Natural killer cell (primary cell): ENCODE results near the gene PDCD4. TPM values are rescaled to one million over a fixed set of nuclear protein-coding genes. Genes with fewer than 3 reads are reported as not detected.
A peak's percentile ranks its signal among the peaks of the same experiment; 100 is the strongest.

Experiments used
- ATAC-seq, 3 donors: fragments of 150-1000 bp in 2 of 3; fragments of 200-7000 bp in 1 of 3; cut with Tn5 transposase; 1 replicate in 1 of 3; 2 replicates in 2 of 3; pipeline ENCODE4 v1.10.0; 2021; ENCODE audit warnings: mild to moderate bottlenecking in 2 of 3, moderate library complexity in 2 of 3
- DNase-seq, 2 donors: peaks; one replicate each; pipeline versions ENCODE4 v3.0.0 to v3.0.0-alpha.2; 2013 to 2021; ENCODE audit warnings: mixed read lengths in 1 of 2
- H3K27ac ChIP-seq: one replicate; pipeline ENCODE4 v1.5.1; 2013; ENCODE audit warnings: mild to moderate bottlenecking, low read length
- H3K27me3 ChIP-seq: one replicate; pipeline ENCODE4 v1.6.1; 2013; ENCODE audit warnings: low read length; ENCODE audit not compliant: control insufficient read depth, insufficient read depth
- H3K36me3 ChIP-seq: one replicate; pipeline ENCODE4 v1.6.1; 2013; ENCODE audit warnings: low read length; ENCODE audit not compliant: control insufficient read depth, insufficient read depth
- H3K4me1 ChIP-seq: one replicate; pipeline ENCODE4 v1.6.1; 2013; ENCODE audit warnings: low read length; ENCODE audit not compliant: control insufficient read depth, insufficient read depth
- H3K4me3 ChIP-seq: one replicate; pipeline ENCODE4 v1.5.1; 2013; ENCODE audit warnings: low read length
- H3K9me3 ChIP-seq: one replicate; pipeline ENCODE4 v1.6.1; 2013; ENCODE audit warnings: low read length; ENCODE audit not compliant: control insufficient read depth, insufficient read depth
- H3K27ac Mint-ChIP-seq, 2 donors: one replicate each; pipeline ENCODE4 v1.8.0; 2022; ENCODE audit warnings: mild to moderate bottlenecking in 2 of 2, mixed read lengths in 2 of 2, moderate library complexity in 1 of 2
- H3K27me3 Mint-ChIP-seq, 2 donors: one replicate each; pipeline ENCODE4 v1.8.0; 2022; ENCODE audit warnings: low read depth in 2 of 2, mixed read lengths in 2 of 2
- H3K36me3 Mint-ChIP-seq: one replicate; pipeline ENCODE4 v1.8.0; 2022; ENCODE audit warnings: mixed read lengths
- H3K4me1 Mint-ChIP-seq, 2 donors: one replicate each; pipeline ENCODE4 v1.8.0; 2022; ENCODE audit warnings: mixed read lengths in 2 of 2
- H3K4me3 Mint-ChIP-seq: one replicate; pipeline ENCODE4 v1.8.0; 2022; ENCODE audit warnings: mild to moderate bottlenecking, moderate library complexity, mixed read lengths
- H3K9me3 Mint-ChIP-seq, 2 donors: one replicate each; pipeline ENCODE4 v1.8.0; 2022; ENCODE audit warnings: mixed read lengths in 2 of 2
- WGBS: methylation state at CpG from one replicate; pipeline ENCODE4 v1.1.7; 2013; ENCODE audit warnings: missing lambda C conversion rate; ENCODE audit not compliant: insufficient coverage; 5-methylcytosine and 5-hydroxymethylcytosine counted together
- intact Hi-C: fragments of 100-400 bp; cut with micrococcal nuclease; formaldehyde crosslinking; loops from one replicate; pipeline ENCODE4 v1.14.2; 2022
- total RNA-seq, 4 donors: library from RNA; stranded (reverse); fragments of 120-200 nt in 1 of 4; gene quantifications; one replicate each; pipeline versions ENCODE4 v1.2.3 to v1.2.4, GENCODE V29; 2013 to 2022
- TF ChIP-seq, protein P1 (sequence below): fragments of 200-600 bp; IDR thresholded peaks from one replicate; pipeline ENCODE4 v1.8.0; 2022; ENCODE audit warnings: antibody characterized with exemption

PDCD4 gene
- 100 to 1,000 TPM; 199 to 241 (median 222) TPM for total RNA-seq
- 331 TPM for total RNA-seq (2013)

DNA sequence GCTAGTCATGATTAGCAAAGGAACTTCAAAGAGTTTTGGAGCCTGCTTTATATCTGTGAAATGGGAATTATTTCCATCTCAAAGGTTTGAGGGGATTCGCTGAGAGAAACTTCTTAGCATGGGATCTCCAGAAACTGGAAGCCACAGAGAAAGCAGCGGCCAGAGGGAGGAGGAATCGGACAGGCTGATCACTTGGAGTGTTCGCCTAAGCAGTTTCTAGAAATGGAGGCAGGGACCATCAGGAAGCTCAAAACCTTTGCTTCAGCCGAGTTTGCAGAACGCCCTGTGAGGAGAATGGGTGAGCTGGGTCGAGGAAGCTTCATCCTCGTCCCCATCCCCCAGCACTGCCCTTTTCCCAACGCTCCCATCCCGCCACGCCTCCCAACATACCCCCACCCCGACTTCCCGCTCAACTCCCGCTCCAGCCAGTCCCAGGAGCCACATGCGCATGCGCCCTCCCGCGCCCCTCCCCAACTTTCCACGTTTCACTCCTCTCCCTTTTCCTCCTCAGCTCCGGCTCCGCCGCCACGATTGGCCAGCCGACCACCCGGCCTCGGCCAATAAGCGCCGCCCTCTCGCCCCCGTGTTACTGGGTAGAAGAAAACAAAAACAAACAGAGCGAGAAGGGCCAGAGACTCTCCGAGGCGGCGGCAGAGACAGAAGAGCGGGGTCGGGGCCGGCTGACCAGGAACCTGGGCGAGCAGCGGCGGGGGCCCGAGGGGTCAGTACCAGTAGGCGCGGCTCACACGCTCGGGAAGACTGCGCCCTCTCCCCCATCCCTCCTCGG lies at the start of gene PDCD4:
Gene PDCD4, plus strand, starts transcription at position 631 of the 787 bp plus-strand sequence. CDS start 4,100 bp downstream, outside the sequence.
- DNase-seq (peak; percentile 88 to 95), ATAC-seq (peak; percentile 74 to 85 (median 77))
- H3K4me3 Mint-ChIP-seq: peak within 1 kb of the TSS; percentile 97
- H3K36me3 ChIP-seq: peaks cover 7% of the 10 kb centered on the region
- peaks cover 52% of the 10 kb centered on the region for H3K4me1 ChIP-seq
- peaks cover 59 to 76% of the 10 kb centered on the region in 2 donors for H3K4me1 Mint-ChIP-seq
- TF ChIP-seq, protein P1, sequence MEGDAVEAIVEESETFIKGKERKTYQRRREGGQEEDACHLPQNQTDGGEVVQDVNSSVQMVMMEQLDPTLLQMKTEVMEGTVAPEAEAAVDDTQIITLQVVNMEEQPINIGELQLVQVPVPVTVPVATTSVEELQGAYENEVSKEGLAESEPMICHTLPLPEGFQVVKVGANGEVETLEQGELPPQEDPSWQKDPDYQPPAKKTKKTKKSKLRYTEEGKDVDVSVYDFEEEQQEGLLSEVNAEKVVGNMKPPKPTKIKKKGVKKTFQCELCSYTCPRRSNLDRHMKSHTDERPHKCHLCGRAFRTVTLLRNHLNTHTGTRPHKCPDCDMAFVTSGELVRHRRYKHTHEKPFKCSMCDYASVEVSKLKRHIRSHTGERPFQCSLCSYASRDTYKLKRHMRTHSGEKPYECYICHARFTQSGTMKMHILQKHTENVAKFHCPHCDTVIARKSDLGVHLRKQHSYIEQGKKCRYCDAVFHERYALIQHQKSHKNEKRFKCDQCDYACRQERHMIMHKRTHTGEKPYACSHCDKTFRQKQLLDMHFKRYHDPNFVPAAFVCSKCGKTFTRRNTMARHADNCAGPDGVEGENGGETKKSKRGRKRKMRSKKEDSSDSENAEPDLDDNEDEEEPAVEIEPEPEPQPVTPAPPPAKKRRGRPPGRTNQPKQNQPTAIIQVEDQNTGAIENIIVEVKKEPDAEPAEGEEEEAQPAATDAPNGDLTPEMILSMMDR: no peak
- H3K27ac Mint-ChIP-seq: peak within 1 kb of the TSS; percentile 96 to 98
- no peaks in the 10 kb centered on the region for H3K9me3 Mint-ChIP-seq
- H3K27me3 ChIP-seq: no peaks in the 10 kb centered on the region
- no peaks in the 10 kb centered on the region for H3K9me3 ChIP-seq
- under 1% methylated on average over 47 of the region's 47 CpGs for WGBS
- H3K4me3 ChIP-seq: peak within 1 kb of the TSS; percentile 95
- no peaks in the 10 kb centered on the region for H3K36me3 Mint-ChIP-seq
- intact Hi-C loops: loop anchor here (1.0 to 2.0 kb wide), 4 partner anchors 11 to 48 kb away; partner anchors contain the start of genes BBIP1 and SHOC2
- H3K27me3 Mint-ChIP-seq: no peaks in the 10 kb centered on the region
- H3K27ac ChIP-seq: peak within 1 kb of the TSS; percentile 97

DNA sequence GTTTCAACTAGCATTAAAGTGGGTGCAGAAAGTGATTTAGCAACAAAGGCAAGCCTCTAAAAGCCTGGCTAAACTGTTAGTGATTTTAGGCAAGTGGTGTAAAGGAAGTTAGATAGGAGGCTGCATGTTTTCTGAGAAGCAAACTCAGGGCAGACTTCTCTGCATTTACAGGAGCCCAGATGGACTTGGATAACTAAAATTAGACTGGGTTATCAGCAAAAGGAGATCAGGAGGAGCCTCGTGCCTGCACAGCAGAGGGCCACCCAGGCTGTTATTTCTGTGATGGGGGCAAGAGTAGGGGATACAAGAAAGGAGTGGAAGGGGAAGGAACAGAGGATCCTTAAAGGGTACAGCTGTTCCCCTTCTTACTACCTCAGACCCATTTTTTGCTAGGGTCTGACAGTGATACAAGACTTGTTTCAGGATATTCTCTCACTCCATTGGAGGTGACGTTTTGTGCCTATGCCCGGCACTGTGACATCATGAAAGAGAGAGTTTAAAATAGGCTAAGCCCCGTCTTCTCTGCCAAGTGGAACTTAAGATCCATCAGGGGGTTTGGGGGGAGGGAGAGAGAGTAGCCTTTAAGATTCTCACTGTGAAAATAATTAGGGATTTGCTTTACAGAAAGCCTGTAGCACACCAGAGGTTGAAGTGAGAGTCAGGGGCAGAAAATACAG lies 49.6 kb upstream of the PDCD4 start:
- H3K4me1 Mint-ChIP-seq: no peaks in the 10 kb centered on the region
- H3K27ac ChIP-seq: no peak overlapping the region
- intact Hi-C loops: no loop called here
- H3K36me3 ChIP-seq: no peaks in the 10 kb centered on the region
- no peak for ATAC-seq
- no peak for DNase-seq
- WGBS: 73% methylated on average over 4 of the region's 4 CpGs
- H3K27me3 Mint-ChIP-seq: no peaks in the 10 kb centered on the region
- no peak overlapping the region for H3K4me3 Mint-ChIP-seq
- TF ChIP-seq, protein P1: no peak
- no peak overlapping the region for H3K4me3 ChIP-seq
- no peaks in the 10 kb centered on the region for H3K9me3 Mint-ChIP-seq
- H3K9me3 ChIP-seq: no peaks in the 10 kb centered on the region
- no peaks in the 10 kb centered on the region for H3K27me3 ChIP-seq
- H3K4me1 ChIP-seq: no peaks in the 10 kb centered on the region
- peak overlapping the region in 1 of 2 donors; percentile 18 for H3K27ac Mint-ChIP-seq
- H3K36me3 Mint-ChIP-seq: no peaks in the 10 kb centered on the region

DNA sequence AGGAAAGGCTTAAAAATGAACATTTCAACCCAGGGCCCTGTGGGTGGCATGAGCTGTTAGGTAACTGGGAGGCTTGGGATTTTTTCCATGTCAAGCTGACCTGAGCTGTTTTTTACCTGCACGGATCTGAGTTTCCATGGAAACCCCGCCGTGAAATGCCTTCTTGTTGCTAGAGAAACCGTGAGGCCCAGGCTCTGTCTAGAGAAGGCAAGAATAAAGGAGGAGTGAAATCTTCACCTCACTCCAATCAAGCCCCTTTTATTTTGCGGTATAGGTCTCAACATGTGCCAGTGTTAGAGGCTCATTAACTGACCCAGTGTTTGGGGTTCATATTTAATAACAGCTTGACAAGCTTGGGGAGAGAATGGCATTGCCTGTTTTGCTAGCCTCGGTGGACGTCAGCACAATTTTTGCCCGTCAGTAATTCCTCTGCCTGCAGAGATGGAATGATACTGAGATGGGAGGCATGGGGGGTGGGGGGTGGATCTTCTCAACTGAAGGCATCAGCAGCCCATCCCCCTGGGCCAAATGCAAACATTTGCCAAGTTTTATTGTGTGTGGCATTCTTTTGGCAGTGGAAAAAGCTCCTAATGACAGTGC lies 48.9 kb upstream of the PDCD4 start:
- Histone ChIP-seq H3K27ac (no peak overlapping the region), H3K27me3 (no peaks in the 10 kb centered on the region), H3K9me3 (no peaks in the 10 kb centered on the region), H3K36me3 (no peaks in the 10 kb centered on the region), H3K4me1 (no peaks in the 10 kb centered on the region), H3K4me3 (no peak overlapping the region)
- Mint-ChIP-seq H3K4me1 (no peaks in the 10 kb centered on the region), H3K27ac (no peak overlapping the region), H3K36me3 (no peaks in the 10 kb centered on the region), H3K27me3 (no peaks in the 10 kb centered on the region), H3K9me3 (no peaks in the 10 kb centered on the region), H3K4me3 (no peak overlapping the region)
- DNase-seq: no peak
- intact Hi-C loops: no loop called here
- TF ChIP-seq, protein P1: no peak
- 98% methylated on average over 8 of the region's 8 CpGs for WGBS
- no peak for ATAC-seq
